Smooth muscle cell (in vitro differentiated cells): ENCODE measurements around the gene OTUB2. TPM values are rescaled to one million over a fixed set of nuclear protein-coding genes. Genes with fewer than 3 reads are reported as not detected.

ENCODE experiments used
- DNase-seq: peaks from one replicate; lab custom pipeline; 2025; ENCODE audit not compliant: unreplicated experiment; lab: John Stamatoyannopoulos, UW
- H2AFZ ChIP-seq: fragments of 200-600 bp; sonication (generic); 2 replicates; pipeline ENCODE4 v1.6.0; 2016; ENCODE audit warnings: antibody characterized with exemption, low read depth, mild to moderate bottlenecking
- H3F3A ChIP-seq: fragments of 200-600 bp; sonication (generic); 2 replicates; pipeline ENCODE4 v1.6.0; 2017; ENCODE audit warnings: antibody characterized with exemption, low read depth
- H3K27ac ChIP-seq: fragments of 200-600 bp; sonication (generic); 2 replicates; pipeline ENCODE4 v1.5.1; 2016; ENCODE audit warnings: low read depth, mild to moderate bottlenecking
- H3K27me3 ChIP-seq: fragments of 200-600 bp; sonication (generic); 2 replicates; pipeline ENCODE4 v1.6.1; 2016; ENCODE audit warnings: low read depth, mild to moderate bottlenecking
- H3K36me3 ChIP-seq: fragments of 200-600 bp; sonication (generic); 2 replicates; pipeline ENCODE4 v1.5.1; 2016; ENCODE audit warnings: low read depth
- H3K4me1 ChIP-seq: fragments of 200-600 bp; sonication (generic); 2 replicates; pipeline ENCODE4 v1.5.1; 2016; ENCODE audit warnings: low read depth
- H3K4me2 ChIP-seq: fragments of 200-600 bp; sonication (generic); 2 replicates; pipeline ENCODE4 v1.6.0; 2016; ENCODE audit warnings: mild to moderate bottlenecking
- H3K4me3 ChIP-seq: fragments of 200-600 bp; sonication (generic); 2 replicates; pipeline ENCODE4 v1.5.1; 2016; ENCODE audit warnings: mild to moderate bottlenecking
- H3K79me2 ChIP-seq: fragments of 200-600 bp; sonication (generic); 2 replicates; pipeline ENCODE4 v1.6.0; 2016; ENCODE audit warnings: low read depth, mild to moderate bottlenecking
- H3K9ac ChIP-seq: fragments of 200-600 bp; sonication (generic); 2 replicates; pipeline ENCODE4 v1.6.0; 2016; ENCODE audit warnings: low read depth
- H3K9me3 ChIP-seq: fragments of 200-600 bp; sonication (generic); replicated peaks from 2 replicates; pipeline ENCODE4 v1.5.1; 2016; ENCODE audit warnings: low read depth
- H4K20me1 ChIP-seq: fragments of 200-600 bp; sonication (generic); 2 replicates; pipeline ENCODE4 v1.6.0; 2016; ENCODE audit warnings: low read depth
- CTCF ChIP-seq: fragments of 200-600 bp; sonication (generic); IDR thresholded peaks from 2 replicates; pipeline ENCODE4 v1.5.1; 2017; ENCODE audit warnings: borderline replicate concordance, mild to moderate bottlenecking, antibody characterized with exemption; ENCODE audit not compliant: insufficient read depth, poor library complexity, severe bottlenecking
- WGBS: methylation state at CpG from one replicate; pipeline ENCODE4 v1.1.7; 2016; ENCODE audit warnings: low lambda C conversion rate; 5-methylcytosine and 5-hydroxymethylcytosine counted together
- polyA plus RNA-seq: library from polyadenylated mRNA; unstranded; fragments of >200 nt; fragmentation: Nextera tagmentation; extraction: Ambion mirVana; gene quantifications from 2 replicates; pipeline ENCODE4 v1.2.1, GENCODE V29; 2016
- total RNA-seq: library from RNA; depleted of rRNA; stranded (reverse); fragments of >200 nt; gene quantifications from 2 replicates; pipeline ENCODE4 v1.2.3, GENCODE V29; 2014

Gene OTUB2
- total and polyA plus RNA-seq, 2 experiments from 2014 or later = 4.0 to 5.1 TPM

DNA sequence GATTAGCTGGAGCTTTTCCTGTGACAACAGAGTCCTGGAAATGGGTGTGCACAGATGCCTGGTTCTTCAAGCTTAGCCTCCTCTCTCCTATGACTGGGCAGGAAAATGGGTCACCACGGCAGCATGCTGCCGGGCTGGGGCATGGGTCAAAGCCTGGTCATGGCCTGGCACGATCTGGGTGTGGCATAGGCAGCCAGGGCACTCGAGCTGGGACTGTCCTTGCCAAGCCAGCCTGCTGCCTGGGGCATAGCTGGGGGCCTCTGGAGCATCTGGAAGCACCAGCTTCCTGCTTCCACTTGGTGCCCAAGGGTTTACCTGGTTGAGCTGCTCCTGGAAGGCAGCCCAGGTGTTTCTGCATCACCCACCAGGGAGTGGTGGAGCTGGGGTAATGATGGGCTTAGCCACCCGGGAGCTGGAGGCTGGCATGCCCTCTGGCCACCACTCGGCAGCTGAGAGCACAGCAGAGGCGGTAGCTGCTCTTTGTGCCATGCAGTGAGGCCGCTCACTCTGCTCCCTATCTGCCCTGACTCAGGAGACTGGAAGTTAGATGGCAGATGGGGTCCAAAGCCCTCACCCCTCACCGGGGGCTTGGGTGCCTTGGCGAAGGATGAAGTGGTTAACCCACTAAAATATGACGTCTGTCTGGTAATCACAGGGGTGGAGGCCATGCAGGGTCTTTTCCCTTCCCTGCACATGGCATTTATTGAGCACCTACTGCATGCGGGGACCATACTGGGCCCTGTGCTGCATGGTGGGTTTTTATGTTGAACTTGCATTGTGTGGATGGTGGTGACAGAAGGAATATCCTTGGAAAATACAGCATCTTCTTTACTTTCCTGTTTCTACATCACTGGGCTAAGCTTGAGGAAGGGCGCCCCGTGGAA, 1.7 kb downstream of the OTUB2 start:
- 91% methylated on average over 14 of the region's 14 CpGs for whole genome bisulfite sequencing

DNA sequence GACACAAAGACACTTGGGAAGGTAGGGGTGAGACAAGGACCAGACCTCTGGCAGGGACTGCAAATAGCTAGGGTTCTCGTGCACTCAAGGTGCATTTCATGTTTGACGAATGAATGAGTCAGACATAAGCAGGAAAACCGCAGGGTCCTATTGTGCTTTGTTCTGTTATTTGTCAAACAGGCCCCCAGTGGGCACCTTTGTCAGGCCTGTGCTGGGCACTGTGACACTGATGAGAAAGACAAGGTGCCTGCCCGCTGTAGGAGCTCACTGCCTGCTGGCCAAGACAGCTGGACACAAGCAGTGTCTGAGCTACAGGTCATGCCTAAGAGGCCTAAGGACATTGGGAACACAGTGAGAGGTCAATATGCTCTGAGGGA, 2.3 kb downstream of the OTUB2 start:
- WGBS = 76% methylated on average over 4 of the region's 4 CpGs
- no peak overlapping the region for H3K4me3 ChIP-seq
- no peak for DNase-seq

More for the DNA sequence above, 1.7 kb downstream of the OTUB2 start:
- H3K4me2 ChIP-seq = no peak overlapping the region
- no peaks in the 10 kb centered on the region for H3K9me3 ChIP-seq
- no peak overlapping the region for H3K4me3 ChIP-seq
- H3K9ac ChIP-seq = no peak overlapping the region
- no peaks in the 10 kb centered on the region for H3F3A ChIP-seq
- H3K27me3 ChIP-seq = no peaks in the 10 kb centered on the region
- no peak for TF ChIP-seq CTCF
- no peak overlapping the region for H3K27ac ChIP-seq
- no peak overlapping the region for H2AFZ ChIP-seq
- no peaks in the 10 kb centered on the region for H3K79me2 ChIP-seq
- no peak for DNase-seq
- no peaks in the 10 kb centered on the region for H4K20me1 ChIP-seq
- no peaks in the 10 kb centered on the region for H3K36me3 ChIP-seq
- H3K4me1 ChIP-seq = peaks cover 11% of the 10 kb centered on the region

DNA sequence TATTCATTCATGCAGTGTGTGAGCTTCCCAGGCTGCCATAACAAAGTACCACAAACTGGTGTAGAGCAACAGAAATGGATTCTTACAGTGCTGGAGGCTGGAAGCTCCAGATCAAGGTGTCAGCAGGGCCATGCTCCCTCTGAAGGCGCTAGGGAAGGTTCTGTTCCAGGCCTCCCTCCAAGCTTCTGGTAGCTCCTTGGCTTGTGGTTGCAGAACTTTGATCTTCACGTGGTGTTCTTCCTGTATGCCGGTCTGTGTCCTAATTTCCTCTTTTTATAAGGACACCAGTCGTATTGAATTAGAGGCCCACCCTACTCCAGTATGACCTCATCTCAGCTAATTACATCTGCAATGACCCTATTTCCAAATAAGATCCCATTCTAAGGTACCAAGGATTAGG, 3.1 kb downstream of the OTUB2 start:
- no peaks in the 10 kb centered on the region for H3F3A ChIP-seq
- no peaks in the 10 kb centered on the region for H3K9me3 ChIP-seq
- H4K20me1 ChIP-seq = no peaks in the 10 kb centered on the region
- WGBS = 96% methylated on average over 4 of the region's 4 CpGs
- no peaks in the 10 kb centered on the region for H3K36me3 ChIP-seq
- H2AFZ ChIP-seq = no peak overlapping the region
- peaks cover 6% of the 10 kb centered on the region for H3K4me1 ChIP-seq
- H3K4me3 ChIP-seq = no peak overlapping the region
- TF ChIP-seq CTCF = no peak
- no peaks in the 10 kb centered on the region for H3K79me2 ChIP-seq
- no peaks in the 10 kb centered on the region for H3K27me3 ChIP-seq
- H3K4me2 ChIP-seq = no peak overlapping the region
- H3K9ac ChIP-seq = no peak overlapping the region
- DNase-seq = no peak
- no peak overlapping the region for H3K27ac ChIP-seq

More for the DNA sequence above, 2.3 kb downstream of the OTUB2 start:
- H2AFZ ChIP-seq = no peak overlapping the region
- no peaks in the 10 kb centered on the region for H3K36me3 ChIP-seq
- H3K79me2 ChIP-seq = no peaks in the 10 kb centered on the region
- H3K9ac ChIP-seq = no peak overlapping the region
- no peak overlapping the region for H3K4me2 ChIP-seq
- H3K9me3 ChIP-seq = no peaks in the 10 kb centered on the region
- H3K27me3 ChIP-seq = no peaks in the 10 kb centered on the region
- peaks cover 6% of the 10 kb centered on the region for H3K4me1 ChIP-seq
- TF ChIP-seq CTCF = no peak
- no peaks in the 10 kb centered on the region for H4K20me1 ChIP-seq
- H3K27ac ChIP-seq = no peak overlapping the region
- no peaks in the 10 kb centered on the region for H3F3A ChIP-seq
